HEK293 (cell line): ENCODE results near the gene THSD7B.

Experiments used
- GLI4 ChIP-seq: fragments of 450-650 bp; formaldehyde crosslinking; IDR thresholded peaks from 2 replicates; pipeline ENCODE4 v1.5.1; 2016; ENCODE audit warnings: missing biosample characterization, missing genetic modification characterization
- ZBTB8A ChIP-seq: fragments of 450-650 bp; formaldehyde crosslinking; IDR thresholded peaks from 2 replicates; pipeline ENCODE4 v1.5.1; 2016; ENCODE audit warnings: missing biosample characterization, missing genetic modification characterization
- ZNF433 ChIP-seq: fragments of 450-650 bp; formaldehyde crosslinking; IDR thresholded peaks from 2 replicates; pipeline ENCODE4 v1.5.1; 2016; ENCODE audit warnings: missing biosample characterization, missing genetic modification characterization, low read depth
- ZNF701 ChIP-seq: fragments of 450-650 bp; formaldehyde crosslinking; IDR thresholded peaks from 2 replicates; pipeline ENCODE4 v1.5.1; 2016; ENCODE audit warnings: missing biosample characterization, missing genetic modification characterization
- TF ChIP-seq, protein P1 (sequence below): fragments of 450-650 bp; formaldehyde crosslinking; IDR thresholded peaks from 2 replicates; pipeline ENCODE4 v1.5.1; 2016; ENCODE audit warnings: missing biosample characterization, missing genetic modification characterization

DNA sequence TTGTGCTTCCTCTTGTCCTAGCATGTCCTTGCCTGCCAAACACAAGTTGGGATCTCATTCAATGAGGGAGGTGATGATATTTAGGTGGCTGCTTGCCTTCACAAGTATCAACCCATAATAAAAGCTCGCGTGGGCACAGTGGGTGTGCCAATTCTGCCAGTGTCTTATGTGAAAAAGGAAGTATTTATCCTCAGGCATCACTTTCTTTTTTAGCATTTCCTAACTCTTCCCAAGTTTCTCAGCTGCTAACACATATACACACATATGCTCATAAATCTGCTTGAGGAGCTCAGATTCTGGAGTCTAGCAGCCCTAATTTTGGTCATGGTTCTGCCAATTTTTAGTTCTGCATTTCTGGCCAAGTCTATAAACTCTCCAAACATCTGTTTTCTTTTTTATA lies 879.4 kb downstream of the THSD7B start:
- TF ChIP-seq, protein P1, sequence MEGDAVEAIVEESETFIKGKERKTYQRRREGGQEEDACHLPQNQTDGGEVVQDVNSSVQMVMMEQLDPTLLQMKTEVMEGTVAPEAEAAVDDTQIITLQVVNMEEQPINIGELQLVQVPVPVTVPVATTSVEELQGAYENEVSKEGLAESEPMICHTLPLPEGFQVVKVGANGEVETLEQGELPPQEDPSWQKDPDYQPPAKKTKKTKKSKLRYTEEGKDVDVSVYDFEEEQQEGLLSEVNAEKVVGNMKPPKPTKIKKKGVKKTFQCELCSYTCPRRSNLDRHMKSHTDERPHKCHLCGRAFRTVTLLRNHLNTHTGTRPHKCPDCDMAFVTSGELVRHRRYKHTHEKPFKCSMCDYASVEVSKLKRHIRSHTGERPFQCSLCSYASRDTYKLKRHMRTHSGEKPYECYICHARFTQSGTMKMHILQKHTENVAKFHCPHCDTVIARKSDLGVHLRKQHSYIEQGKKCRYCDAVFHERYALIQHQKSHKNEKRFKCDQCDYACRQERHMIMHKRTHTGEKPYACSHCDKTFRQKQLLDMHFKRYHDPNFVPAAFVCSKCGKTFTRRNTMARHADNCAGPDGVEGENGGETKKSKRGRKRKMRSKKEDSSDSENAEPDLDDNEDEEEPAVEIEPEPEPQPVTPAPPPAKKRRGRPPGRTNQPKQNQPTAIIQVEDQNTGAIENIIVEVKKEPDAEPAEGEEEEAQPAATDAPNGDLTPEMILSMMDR (tag by site-specific recombination) = no peak
- TF ChIP-seq ZNF701 (tag by site-specific recombination) (no peak), GLI4 (no peak), ZNF433 (tag by site-specific recombination) (no peak), ZBTB8A (no peak)
